ENCODE results near the gene ABCC2.
"Not testable (repeated sequence)": the region's sequence is repeated elsewhere in the genome, so short reads cannot be mapped to it uniquely, and the experiment has no call there.

Gene ABCC2

GRCh38 chr10:99809931-99810615, 27.6 kb downstream of the ABCC2 start:
- no peaks in the 10 kb centered on the region for H3K9me3 ChIP-seq (ENCODE audit: control insufficient read depth in 1 of 2, low read length in 2 of 2)
- peak overlapping the region; percentile 15 for H3K27ac ChIP-seq (ENCODE audit: low read length)
- H3K36me3 ChIP-seq (ENCODE audit: control insufficient read depth in 1 of 2, insufficient read depth in 2 of 2, low read length in 2 of 2), result no peaks in the 10 kb centered on the region
- peaks cover 0 to 6% of the 10 kb centered on the region in 2 donors for H3K4me1 ChIP-seq (ENCODE audit: control insufficient read depth in 1 of 2, insufficient read depth in 2 of 2, low read length in 2 of 2)
- H3K4me3 ChIP-seq (ENCODE audit: low read depth in 1 of 2, low read length in 2 of 2), result no peak overlapping the region
- no peaks in the 10 kb centered on the region for H3K27me3 ChIP-seq (ENCODE audit: low read depth, low read length)

- H3K36me3 ChIP-seq (ENCODE audit: control insufficient read depth in 1 of 2, insufficient read depth in 2 of 2, low read length in 2 of 2), result no peaks in the 10 kb centered on the region
- H3K4me1 ChIP-seq (ENCODE audit: control insufficient read depth in 1 of 2, insufficient read depth in 2 of 2, low read length in 2 of 2), result peaks cover 0 to 6% of the 10 kb centered on the region in 2 donors
- no peak overlapping the region for H3K4me3 ChIP-seq (ENCODE audit: low read depth in 1 of 2, low read length in 2 of 2)
- H3K9me3 ChIP-seq (ENCODE audit: control insufficient read depth in 1 of 2, low read length in 2 of 2), result no peaks in the 10 kb centered on the region
- H3K27ac ChIP-seq (ENCODE audit: low read length), result no peak overlapping the region
- H3K27me3 ChIP-seq (ENCODE audit: low read depth, low read length), result no peaks in the 10 kb centered on the region
Observed at GRCh38 chr10:99812177-99812576, 29.7 kb downstream of the ABCC2 start.

DNA sequence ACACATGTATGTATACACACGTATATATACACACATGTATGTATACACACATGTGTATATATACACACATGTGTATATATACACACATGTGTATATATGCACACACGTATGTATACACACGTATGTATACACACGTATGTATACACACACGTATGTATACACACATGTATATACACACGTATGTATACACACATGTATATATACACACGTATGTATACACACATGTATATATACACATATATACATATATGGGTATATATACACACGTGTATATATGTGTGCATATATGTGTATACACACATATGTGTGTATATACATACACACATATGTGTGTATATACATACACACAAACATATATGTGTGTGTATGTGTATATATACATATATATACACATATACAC, 31.7 kb downstream of the ABCC2 start:
- no peaks in the 10 kb centered on the region for H3K9me3 ChIP-seq (ENCODE audit: control insufficient read depth in 1 of 2, low read length in 2 of 2)
- peaks cover 0 to 6% of the 10 kb centered on the region in 2 donors for H3K4me1 ChIP-seq (ENCODE audit: control insufficient read depth in 1 of 2, insufficient read depth in 2 of 2, low read length in 2 of 2)
- H3K4me3 ChIP-seq (ENCODE audit: low read depth in 1 of 2, low read length in 2 of 2), result no peak overlapping the region
- no peaks in the 10 kb centered on the region for H3K36me3 ChIP-seq (ENCODE audit: control insufficient read depth in 1 of 2, insufficient read depth in 2 of 2, low read length in 2 of 2)
- no peaks in the 10 kb centered on the region for H3K27me3 ChIP-seq (ENCODE audit: low read depth, low read length)
- H3K27ac ChIP-seq (ENCODE audit: low read length), result no peak overlapping the region

- no peak overlapping the region for H3K27ac ChIP-seq (ENCODE audit: low read length)
- H3K9me3 ChIP-seq (ENCODE audit: control insufficient read depth in 1 of 2, low read length in 2 of 2), result no peaks in the 10 kb centered on the region
- H3K36me3 ChIP-seq (ENCODE audit: control insufficient read depth in 1 of 2, insufficient read depth in 2 of 2, low read length in 2 of 2), result no peaks in the 10 kb centered on the region
- H3K4me3 ChIP-seq (ENCODE audit: low read depth in 1 of 2, low read length in 2 of 2), result no peak overlapping the region
- H3K4me1 ChIP-seq (ENCODE audit: control insufficient read depth in 1 of 2, insufficient read depth in 2 of 2, low read length in 2 of 2), result no peaks in the 10 kb centered on the region
- H3K27me3 ChIP-seq (ENCODE audit: low read depth, low read length), result no peaks in the 10 kb centered on the region
Observed at GRCh38 chr10:99815621-99816020, 33.2 kb downstream of the ABCC2 start.

DNA sequence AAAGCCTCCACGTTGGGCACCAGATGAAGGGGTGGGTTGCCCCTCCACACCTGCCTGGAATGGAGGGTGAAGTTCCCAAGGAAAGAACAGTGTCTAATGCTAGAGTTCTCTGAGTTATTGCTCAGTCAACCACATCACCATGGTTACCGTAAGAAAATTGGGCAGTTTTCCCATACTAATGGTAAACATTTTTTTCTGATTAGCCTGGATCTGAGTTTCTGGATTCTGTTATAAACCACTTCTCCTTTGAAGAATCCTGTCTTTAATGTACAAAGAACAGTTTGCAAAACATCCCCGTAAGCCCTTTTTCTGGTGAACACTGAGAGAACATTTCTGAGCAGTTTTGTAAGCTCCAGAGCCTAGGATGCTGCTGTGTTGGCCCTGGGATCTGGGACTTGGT, 45.5 kb downstream of the ABCC2 start:
- H3K4me1 ChIP-seq (ENCODE audit: control insufficient read depth in 1 of 2, insufficient read depth in 2 of 2, low read length in 2 of 2), result no peaks in the 10 kb centered on the region
- H3K36me3 ChIP-seq (ENCODE audit: control insufficient read depth in 1 of 2, insufficient read depth in 2 of 2, low read length in 2 of 2), result no peaks in the 10 kb centered on the region
- H3K9me3 ChIP-seq (ENCODE audit: control insufficient read depth in 1 of 2, low read length in 2 of 2), result no peaks in the 10 kb centered on the region
- H3K27me3 ChIP-seq (ENCODE audit: low read depth, low read length), result no peaks in the 10 kb centered on the region
- H3K4me3 ChIP-seq (ENCODE audit: low read depth in 1 of 2, low read length in 2 of 2), result no peak overlapping the region
- no peak overlapping the region for H3K27ac ChIP-seq (ENCODE audit: low read length)

DNA sequence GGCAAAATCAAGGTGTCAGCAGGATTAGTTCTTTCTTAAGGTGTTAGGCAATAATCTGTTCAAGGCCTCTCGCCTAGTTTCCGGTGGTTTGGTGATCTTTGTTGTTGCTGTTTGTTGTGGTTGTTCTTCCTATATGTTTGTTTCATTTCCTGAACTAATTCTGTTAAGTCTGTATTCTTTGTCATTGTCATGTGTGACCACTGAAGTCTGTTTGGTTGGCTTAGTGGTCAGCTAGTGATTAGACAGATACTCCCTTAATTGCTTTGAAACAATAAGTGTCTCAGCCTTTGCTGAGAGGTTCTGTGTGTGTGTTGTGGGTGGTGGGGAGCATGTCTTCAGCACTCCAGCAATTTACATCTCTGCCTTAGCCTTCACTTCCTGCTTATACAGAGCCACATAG, 46.0 kb downstream of the ABCC2 start:
- H3K36me3 ChIP-seq (ENCODE audit: control insufficient read depth in 1 of 2, insufficient read depth in 2 of 2, low read length in 2 of 2), result no peaks in the 10 kb centered on the region
- H3K27ac ChIP-seq (ENCODE audit: low read length), result no peak overlapping the region
- H3K27me3 ChIP-seq (ENCODE audit: low read depth, low read length), result no peaks in the 10 kb centered on the region
- H3K4me1 ChIP-seq (ENCODE audit: control insufficient read depth in 1 of 2, insufficient read depth in 2 of 2, low read length in 2 of 2), result no peaks in the 10 kb centered on the region
- H3K4me3 ChIP-seq (ENCODE audit: low read depth in 1 of 2, low read length in 2 of 2), result no peak overlapping the region
- no peaks in the 10 kb centered on the region for H3K9me3 ChIP-seq (ENCODE audit: control insufficient read depth in 1 of 2, low read length in 2 of 2)

GRCh38 chr10:99832439-99832838, 50.0 kb downstream of the ABCC2 start:
- H3K4me1 ChIP-seq (ENCODE audit: control insufficient read depth in 1 of 2, insufficient read depth in 2 of 2, low read length in 2 of 2), result no peaks in the 10 kb centered on the region
- no peaks in the 10 kb centered on the region for H3K27me3 ChIP-seq (ENCODE audit: low read depth, low read length)
- no peaks in the 10 kb centered on the region for H3K36me3 ChIP-seq (ENCODE audit: control insufficient read depth in 1 of 2, insufficient read depth in 2 of 2, low read length in 2 of 2)
- H3K9me3 ChIP-seq (ENCODE audit: control insufficient read depth in 1 of 2, low read length in 2 of 2), result no peaks in the 10 kb centered on the region
- no peak overlapping the region for H3K4me3 ChIP-seq (ENCODE audit: low read depth in 1 of 2, low read length in 2 of 2)
- H3K27ac ChIP-seq (ENCODE audit: low read length), result no peak overlapping the region

DNA sequence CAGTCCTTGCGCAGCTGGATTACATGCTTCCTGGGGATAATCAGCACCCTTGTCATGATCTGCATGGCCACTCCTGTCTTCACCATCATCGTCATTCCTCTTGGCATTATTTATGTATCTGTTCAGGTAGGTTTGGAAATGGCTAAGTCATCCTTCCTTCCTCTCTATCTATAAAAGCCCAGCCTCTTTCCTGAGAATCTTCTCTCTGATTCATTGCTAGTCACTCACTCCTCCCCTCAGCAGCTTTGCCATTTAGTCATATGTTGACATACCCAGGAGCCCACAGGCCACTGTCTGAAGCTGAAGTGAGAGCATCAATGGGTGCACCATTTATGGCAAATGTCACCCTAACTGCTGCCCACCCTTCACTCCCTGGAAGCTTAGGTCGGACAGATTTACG, 52.0 kb downstream of the ABCC2 start:
- Histone ChIP-seq H3K27ac (ENCODE audit: low read length) (no peak overlapping the region), H3K27me3 (ENCODE audit: low read depth, low read length) (no peaks in the 10 kb centered on the region), H3K36me3 (ENCODE audit: control insufficient read depth in 1 of 2, insufficient read depth in 2 of 2, low read length in 2 of 2) (no peaks in the 10 kb centered on the region), H3K4me1 (ENCODE audit: control insufficient read depth in 1 of 2, insufficient read depth in 2 of 2, low read length in 2 of 2) (no peaks in the 10 kb centered on the region), H3K9me3 (ENCODE audit: control insufficient read depth in 1 of 2, low read length in 2 of 2) (no peaks in the 10 kb centered on the region), H3K4me3 (ENCODE audit: low read depth in 1 of 2, low read length in 2 of 2) (no peak overlapping the region)

DNA sequence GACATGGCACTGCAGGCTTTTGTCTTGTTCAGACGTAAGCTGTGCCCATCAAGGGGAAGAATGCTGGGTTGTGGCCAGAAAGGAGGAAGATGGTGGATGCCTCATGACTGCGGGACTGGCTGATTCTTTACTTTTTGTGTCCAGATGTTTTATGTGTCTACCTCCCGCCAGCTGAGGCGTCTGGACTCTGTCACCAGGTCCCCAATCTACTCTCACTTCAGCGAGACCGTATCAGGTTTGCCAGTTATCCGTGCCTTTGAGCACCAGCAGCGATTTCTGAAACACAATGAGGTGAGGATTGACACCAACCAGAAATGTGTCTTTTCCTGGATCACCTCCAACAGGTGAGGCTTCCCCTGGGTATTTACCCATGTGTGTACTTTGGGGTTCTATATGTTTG, 53.5 kb downstream of the ABCC2 start:
- H3K9me3 ChIP-seq (ENCODE audit: control insufficient read depth in 1 of 2, low read length in 2 of 2), result no peaks in the 10 kb centered on the region
- no peak overlapping the region for H3K4me3 ChIP-seq (ENCODE audit: low read depth in 1 of 2, low read length in 2 of 2)
- no peak overlapping the region for H3K27ac ChIP-seq (ENCODE audit: low read length)
- H3K4me1 ChIP-seq (ENCODE audit: control insufficient read depth in 1 of 2, insufficient read depth in 2 of 2, low read length in 2 of 2), result no peaks in the 10 kb centered on the region
- H3K27me3 ChIP-seq (ENCODE audit: low read depth, low read length), result no peaks in the 10 kb centered on the region
- H3K36me3 ChIP-seq (ENCODE audit: control insufficient read depth in 1 of 2, insufficient read depth in 2 of 2, low read length in 2 of 2), result no peaks in the 10 kb centered on the region

- Histone ChIP-seq H3K36me3 (ENCODE audit: control insufficient read depth in 1 of 2, insufficient read depth in 2 of 2, low read length in 2 of 2) (no peaks in the 10 kb centered on the region), H3K4me1 (ENCODE audit: control insufficient read depth in 1 of 2, insufficient read depth in 2 of 2, low read length in 2 of 2) (no peaks in the 10 kb centered on the region), H3K27ac (ENCODE audit: low read length) (no peak overlapping the region), H3K9me3 (ENCODE audit: control insufficient read depth in 1 of 2, low read length in 2 of 2) (no peaks in the 10 kb centered on the region), H3K27me3 (ENCODE audit: low read depth, low read length) (no peaks in the 10 kb centered on the region), H3K4me3 (ENCODE audit: low read depth in 1 of 2, low read length in 2 of 2) (no peak overlapping the region)
Observed at GRCh38 chr10:99836711-99837110, 54.3 kb downstream of the ABCC2 start.

DNA sequence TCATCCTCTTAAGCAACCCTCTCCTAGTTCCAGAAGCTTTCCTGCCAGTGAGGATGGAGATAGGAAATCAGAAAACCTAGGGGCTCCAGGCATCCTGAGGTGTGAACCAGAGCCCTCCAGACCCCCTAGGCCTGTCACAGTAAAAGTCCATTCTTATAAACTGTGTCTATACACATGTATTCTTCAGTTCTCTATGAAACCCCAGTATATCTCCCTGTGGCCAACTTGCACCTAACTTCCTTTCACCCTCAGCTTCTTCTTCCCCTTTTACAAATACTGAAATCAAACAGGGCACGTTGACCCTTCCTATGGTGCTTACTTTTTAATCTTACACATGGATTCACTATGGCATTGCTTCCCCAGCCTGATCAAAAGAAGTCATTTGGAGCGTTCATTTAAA, 58.4 kb downstream of the ABCC2 start:
- H3K4me3 ChIP-seq (ENCODE audit: low read depth in 1 of 2, low read length in 2 of 2); H3K27ac ChIP-seq (ENCODE audit: low read length); H3K27me3 ChIP-seq (ENCODE audit: low read depth, low read length); H3K36me3 ChIP-seq (ENCODE audit: control insufficient read depth in 1 of 2, insufficient read depth in 2 of 2, low read length in 2 of 2); H3K4me1 ChIP-seq (ENCODE audit: control insufficient read depth in 1 of 2, insufficient read depth in 2 of 2, low read length in 2 of 2); H3K9me3 ChIP-seq (ENCODE audit: control insufficient read depth in 1 of 2, low read length in 2 of 2): not testable (repeated sequence)

GRCh38 chr10:99841746-99842145, 59.3 kb downstream of the ABCC2 start:
- H3K4me1 ChIP-seq (ENCODE audit: control insufficient read depth in 1 of 2, insufficient read depth in 2 of 2, low read length in 2 of 2), result peaks cover 0 to 5% of the 10 kb centered on the region in 2 donors
- H3K27ac ChIP-seq (ENCODE audit: low read length), result no peak overlapping the region

More at GRCh38 chr10:99841746-99842145, 59.3 kb downstream of the ABCC2 start:
- H3K36me3 ChIP-seq (ENCODE audit: control insufficient read depth in 1 of 2, insufficient read depth in 2 of 2, low read length in 2 of 2), result no peaks in the 10 kb centered on the region
- H3K27me3 ChIP-seq (ENCODE audit: low read depth, low read length), result no peaks in the 10 kb centered on the region
- no peak overlapping the region for H3K4me3 ChIP-seq (ENCODE audit: low read depth in 1 of 2, low read length in 2 of 2)
- no peaks in the 10 kb centered on the region for H3K9me3 ChIP-seq (ENCODE audit: control insufficient read depth in 1 of 2, low read length in 2 of 2)
